SK-N-SH (cell line): ENCODE measurements around the gene GJD3. TPM values are rescaled to one million over a fixed set of nuclear protein-coding genes. Genes with fewer than 3 reads are reported as not detected.

Experiments
- CTCF ChIA-PET: fragments of 300-600, 350-600 bp; formaldehyde crosslinking; extraction: SDS; loops from one replicate; lab custom pipeline; 2021; lab: Yijun Ruan, JAX
- POLR2A ChIA-PET: fragments of 350-600 bp; sonication (Branson Sonifier 250); formaldehyde crosslinking; extraction: SDS; loops from one replicate; lab custom pipeline; 2020; ENCODE audit warnings: antibody characterized with exemption, inconsistent platforms; lab: Yijun Ruan, JAX
- DNase-seq: peaks from one replicate; pipeline ENCODE4 v3.0.0; 2012
- H2AFZ ChIP-seq: fragments of 200-600 bp; sonication (generic); 2 replicates; pipeline ENCODE4 v1.8.1; 2016; ENCODE audit warnings: antibody characterized with exemption, mild to moderate bottlenecking, low read depth
- H3F3A ChIP-seq: fragments of 200-600 bp; sonication (generic); replicated peaks from 2 replicates; pipeline ENCODE3; 2016; ENCODE audit warnings: antibody characterized with exemption, mild to moderate bottlenecking; ENCODE audit not compliant: insufficient read depth
- H3K27ac ChIP-seq, 2 experiments: fragments of 200-500 bp in 1 of 2; fragments of 200-600 bp in 1 of 2; sonication (Bioruptor generic) in 1 of 2; sonication (generic), shearing (Covaris generic) in 1 of 2; 2 replicates each; pipeline versions ENCODE4 v1.5.1 to v1.6.1; 2014 to 2016; ENCODE audit warnings: low read depth in 2 of 2, inconsistent platforms in 1 of 2, low read length in 1 of 2, mild to moderate bottlenecking in 1 of 2, mixed read lengths in 1 of 2
- H3K27me3 ChIP-seq: fragments of 200-600 bp; sonication (generic), shearing (Covaris generic); 2 replicates; pipeline ENCODE4 v1.6.1; 2016; ENCODE audit warnings: mixed run types; ENCODE audit not compliant: insufficient read depth
- H3K36me3 ChIP-seq, 2 experiments: fragments of 200-500 bp in 1 of 2; fragments of 200-600 bp in 1 of 2; sonication (Bioruptor generic) in 1 of 2; sonication (generic) in 1 of 2; replicated peaks in 1 of 2; 2 replicates each; pipeline versions ENCODE3 to v1.5.1; 2014 to 2016; ENCODE audit warnings: low read length in 1 of 2, mild to moderate bottlenecking in 1 of 2; ENCODE audit not compliant: insufficient read depth in 2 of 2, control insufficient read depth in 1 of 2
- H3K4me1 ChIP-seq, 2 experiments: fragments of 200-500 bp in 1 of 2; fragments of 200-600 bp in 1 of 2; sonication (Bioruptor generic) in 1 of 2; sonication (generic), shearing (Covaris generic) in 1 of 2; 2 replicates each; pipeline versions ENCODE4 v1.5.1 to v1.6.1; 2014 to 2016; ENCODE audit warnings: low read depth in 1 of 2, low read length in 1 of 2, mixed run types in 1 of 2; ENCODE audit not compliant: insufficient read depth in 2 of 2, control insufficient read depth in 1 of 2
- H3K4me2 ChIP-seq: fragments of 200-600 bp; sonication (generic), shearing (Covaris generic); 2 replicates; pipeline ENCODE4 v1.6.1; 2017; ENCODE audit warnings: mixed run types
- H3K4me3 ChIP-seq, 2 experiments: fragments of 200-500 bp in 1 of 2; fragments of 200-600 bp in 1 of 2; sonication (Bioruptor generic) in 1 of 2; sonication (generic), shearing (Covaris generic) in 1 of 2; 2 replicates each; pipeline versions ENCODE4 v1.5.1 to v1.8.1; 2014 to 2016; ENCODE audit warnings: low read depth in 2 of 2, inconsistent platforms in 1 of 2, low read length in 1 of 2, mild to moderate bottlenecking in 1 of 2, mixed read lengths in 1 of 2, moderate library complexity in 1 of 2
- H3K79me2 ChIP-seq: fragments of 200-600 bp; sonication (generic); 2 replicates; pipeline ENCODE4 v1.8.1; 2017; ENCODE audit warnings: mild to moderate bottlenecking; ENCODE audit not compliant: insufficient read depth
- H3K9ac ChIP-seq: fragments of 200-600 bp; sonication (generic); 2 replicates; pipeline ENCODE4 v1.6.1; 2017; ENCODE audit warnings: mixed run types
- H3K9me2 ChIP-seq: fragments of 200-600 bp; sonication (generic); 2 replicates; pipeline ENCODE4 v1.6.1; 2017; ENCODE audit warnings: mixed run types
- H3K9me3 ChIP-seq: fragments of 200-600 bp; sonication (generic); 2 replicates; pipeline ENCODE4 v1.6.1; 2017; ENCODE audit warnings: mixed run types, mild to moderate bottlenecking, moderate library complexity
- H4K20me1 ChIP-seq: fragments of 200-600 bp; sonication (generic); 2 replicates; pipeline ENCODE4 v1.6.1; 2017; ENCODE audit warnings: mild to moderate bottlenecking, mixed run types; ENCODE audit not compliant: insufficient read depth
- CHD2 ChIP-seq: fragments of 150-350 bp; IDR thresholded peaks from 2 replicates; pipeline ENCODE4 v1.6.1; 2018; ENCODE audit warnings: low read length; ENCODE audit not compliant: partially characterized antibody
- ELF1 ChIP-seq: IDR thresholded peaks from 2 replicates; pipeline ENCODE4 v1.4.0; 2012
- FOSL2 ChIP-seq: IDR thresholded peaks from 2 replicates; pipeline ENCODE4 v1.4.0; 2012; ENCODE audit warnings: low read depth, mild to moderate bottlenecking, moderate library complexity, borderline replicate concordance
- FOXM1 ChIP-seq: IDR thresholded peaks from 2 replicates; pipeline ENCODE4 v1.4.0; 2012; ENCODE audit warnings: low read depth, mild to moderate bottlenecking
- GATA2 ChIP-seq: sonication (generic); formaldehyde crosslinking; IDR thresholded peaks from 2 replicates; pipeline ENCODE4 v1.5.0; 2020; ENCODE audit warnings: mild to moderate bottlenecking, missing genetic modification reagents
- JUND ChIP-seq: IDR thresholded peaks from 2 replicates; pipeline ENCODE4 v1.4.0; 2012
- MEF2A ChIP-seq: IDR thresholded peaks from 2 replicates; pipeline ENCODE4 v1.4.0; 2012; ENCODE audit warnings: low read depth, borderline replicate concordance
- MXI1 ChIP-seq: IDR thresholded peaks from 2 replicates; pipeline ENCODE4 v1.6.1; 2012; ENCODE audit warnings: mild to moderate bottlenecking, low read depth, low read length, improper control_type of control experiment
- NRF1 ChIP-seq: IDR thresholded peaks from 2 replicates; pipeline ENCODE4 v1.6.1; 2012; ENCODE audit warnings: low read depth, mild to moderate bottlenecking, low read length
- RCOR1 ChIP-seq: fragments of 150-350 bp; IDR thresholded peaks from 2 replicates; pipeline ENCODE4 v1.6.1; 2017; ENCODE audit warnings: antibody characterized with exemption, low read length
- REST ChIP-seq: IDR thresholded peaks from 2 replicates; pipeline ENCODE4 v1.6.1; 2012; ENCODE audit warnings: mild to moderate bottlenecking, low read depth, low read length, moderate library complexity
- RXRA ChIP-seq: IDR thresholded peaks from 2 replicates; pipeline ENCODE4 v1.4.0; 2012; ENCODE audit warnings: low read depth, mild to moderate bottlenecking, borderline replicate concordance
- SIN3A ChIP-seq: IDR thresholded peaks from 2 replicates; pipeline ENCODE4 v1.6.1; 2012; ENCODE audit warnings: low read depth, mild to moderate bottlenecking, low read length, moderate library complexity, borderline replicate concordance
- TAF1 ChIP-seq: IDR thresholded peaks from 2 replicates; pipeline ENCODE4 v1.6.1; 2012; ENCODE audit warnings: low read depth, mild to moderate bottlenecking, low read length, moderate library complexity, borderline replicate concordance
- TCF12 ChIP-seq: IDR thresholded peaks from 2 replicates; pipeline ENCODE4 v1.4.0; 2012
- ZBTB33 ChIP-seq: IDR thresholded peaks from 2 replicates; pipeline ENCODE4 v1.4.0; 2012; ENCODE audit warnings: low read depth, borderline replicate concordance
- WGBS: methylation state at CpG from one replicate; pipeline ENCODE4 v1.1.6; 2017; ENCODE audit warnings: low lambda C conversion rate; 5-methylcytosine and 5-hydroxymethylcytosine counted together
- polyA plus RNA-seq, 3 experiments: library from polyadenylated mRNA; depleted of rRNA; stranded (reverse); fragments of >200 nt; gene quantifications; 2 replicates each; pipeline ENCODE4 v1.2.3, GENCODE V29; 2012

GJD3 gene
- polyA plus RNA-seq, 1 of the 3 experiments (the other 2 are of a cell fraction), result not detected

GRCh38 chr17:40326832-40327199 is 37.7 kb downstream of the GJD3 start:
- Histone ChIP-seq H3F3A (peaks cover 27% of the 10 kb centered on the region), H3K9me3 (no peaks in the 10 kb centered on the region), H3K4me3 (no peak overlapping the region), H3K9me2 (no peaks in the 10 kb centered on the region), H3K27me3 (no peaks in the 10 kb centered on the region), H4K20me1 (peaks cover 76% of the 10 kb centered on the region), H3K27ac (peak overlapping the region in 1 of 2 experiments; percentile 45; a peak in 1 of 4 replicates), H2AFZ (no peak overlapping the region), H3K9ac (no peak overlapping the region), H3K4me2 (peak overlapping the region; percentile 61; the same call in 1 of the 2 replicates), H3K4me1 (peaks cover 75 to 88% of the 10 kb centered on the region in 2 experiments), H3K79me2 (peaks cover 100% of the 10 kb centered on the region), H3K36me3 (peaks cover 3 to 4% of the 10 kb centered on the region in 2 experiments)
- no peak for TF ChIP-seq GATA2
- TF ChIP-seq TCF12, result no peak
- no peak for TF ChIP-seq MXI1
- TF ChIP-seq MEF2A, result no peak
- DNase-seq, result no peak
- ChIA-PET CTCF (interaction anchor here (1.1 to 57.6 kb wide), 5 partner anchors 13 to 120 kb away, joined by 3 to 1706 read pairs (median 6); partner anchors contain the start of genes CDC6 and RARA), POLR2A (interaction anchor here (0.8 to 1.6 kb wide), 2 partner anchors 15 to 24 kb away, joined by 3 to 6 read pairs; no protein-coding TSS in a partner anchor)
- WGBS, result 55% methylated on average over 1 of the region's 1 CpG

GRCh38 chr17:40326014-40326831 is 38.3 kb downstream of the GJD3 start:
- WGBS, result 81% methylated on average over 14 of the region's 17 CpGs
- no peak overlapping the region for H3K4me3 ChIP-seq
- H3K79me2 ChIP-seq, result peaks cover 100% of the 10 kb centered on the region
- TF ChIP-seq CHD2, result no peak
- TF ChIP-seq RCOR1, result no peak
- no peak for TF ChIP-seq SIN3A
- TF ChIP-seq JUND, result no peak
- TF ChIP-seq FOXM1, result no peak
- no peak for TF ChIP-seq TAF1
- no peak for TF ChIP-seq REST
- TF ChIP-seq FOSL2, result no peak
- TF ChIP-seq RXRA, result no peak
- no peak for TF ChIP-seq NRF1
- TF ChIP-seq ELF1, result no peak
- no peak for TF ChIP-seq ZBTB33
- H3K4me1 ChIP-seq, result peaks cover 75 to 88% of the 10 kb centered on the region in 2 experiments
- no peaks in the 10 kb centered on the region for H3K9me2 ChIP-seq
- CTCF ChIA-PET, result interaction anchor here (1.1 to 57.6 kb wide), 5 partner anchors 14 to 121 kb away, joined by 3 to 1706 read pairs (median 6); partner anchors contain the start of genes CDC6 and RARA
- DNase-seq, result no peak
- H4K20me1 ChIP-seq, result peaks cover 82% of the 10 kb centered on the region
- no peaks in the 10 kb centered on the region for H3K27me3 ChIP-seq
- no peak overlapping the region for H2AFZ ChIP-seq
- peaks cover 31% of the 10 kb centered on the region for H3F3A ChIP-seq
- H3K9me3 ChIP-seq, result no peaks in the 10 kb centered on the region
- POLR2A ChIA-PET, result interaction anchor here (1.6 kb wide), 1 partner anchor 15 kb away, joined by 6 read pairs; no protein-coding TSS in a partner anchor
- H3K27ac ChIP-seq, result peak overlapping the region; percentile 19 to 45; a peak in 3 of 4 replicates
- peak overlapping the region; percentile 61 for H3K4me2 ChIP-seq
- H3K36me3 ChIP-seq, result peaks cover 3 to 4% of the 10 kb centered on the region in 2 experiments
- H3K9ac ChIP-seq, result no peak overlapping the region
